ENCODE results near the gene GADL1.

GADL1 gene, protein sequence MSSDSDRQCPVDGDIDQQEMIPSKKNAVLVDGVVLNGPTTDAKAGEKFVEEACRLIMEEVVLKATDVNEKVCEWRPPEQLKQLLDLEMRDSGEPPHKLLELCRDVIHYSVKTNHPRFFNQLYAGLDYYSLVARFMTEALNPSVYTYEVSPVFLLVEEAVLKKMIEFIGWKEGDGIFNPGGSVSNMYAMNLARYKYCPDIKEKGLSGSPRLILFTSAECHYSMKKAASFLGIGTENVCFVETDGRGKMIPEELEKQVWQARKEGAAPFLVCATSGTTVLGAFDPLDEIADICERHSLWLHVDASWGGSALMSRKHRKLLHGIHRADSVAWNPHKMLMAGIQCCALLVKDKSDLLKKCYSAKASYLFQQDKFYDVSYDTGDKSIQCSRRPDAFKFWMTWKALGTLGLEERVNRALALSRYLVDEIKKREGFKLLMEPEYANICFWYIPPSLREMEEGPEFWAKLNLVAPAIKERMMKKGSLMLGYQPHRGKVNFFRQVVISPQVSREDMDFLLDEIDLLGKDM

DNA sequence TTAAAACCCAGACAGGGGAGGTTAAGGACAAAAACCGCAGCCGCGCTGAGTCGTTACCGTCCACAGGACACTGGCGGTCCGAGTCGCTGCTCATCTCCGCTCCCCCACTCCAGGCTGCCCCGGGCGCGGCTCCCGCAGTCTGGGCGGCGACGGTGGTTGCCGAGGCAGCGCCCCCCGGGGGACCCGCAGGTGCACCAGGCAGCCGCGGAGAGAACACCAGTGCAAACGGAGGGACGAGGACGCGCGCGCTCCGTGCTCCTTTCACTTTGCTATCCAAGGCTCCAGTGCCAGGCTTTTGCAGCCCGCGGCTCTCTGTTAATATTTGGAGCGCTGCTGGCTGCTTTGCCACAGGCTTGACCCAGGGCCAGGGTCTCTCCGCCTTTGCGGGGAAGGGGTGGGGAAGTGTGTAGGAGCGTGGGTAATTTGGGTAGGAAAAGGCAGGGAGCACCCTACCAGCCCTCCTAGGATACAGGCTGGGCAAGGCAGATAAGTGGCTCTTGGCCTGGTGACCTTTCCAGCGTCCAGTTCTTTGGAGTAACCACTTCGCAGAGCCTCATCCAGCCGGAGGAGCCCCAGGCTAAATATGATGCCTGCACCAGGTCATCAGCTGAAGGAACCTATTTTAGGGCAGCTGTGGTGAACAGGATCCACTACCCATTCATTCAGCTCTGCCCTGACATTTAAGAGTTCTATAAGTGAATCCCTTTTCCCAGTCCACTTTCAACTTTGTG, at the start of gene GADL1:
Gene GADL1 (minus strand): TSS at position 141 of the 731 bp plus-strand sequence. CDS start 47 bp downstream, at position 94.
- DNase-seq (ENCODE audit: low read depth): peak; percentile 39

DNA sequence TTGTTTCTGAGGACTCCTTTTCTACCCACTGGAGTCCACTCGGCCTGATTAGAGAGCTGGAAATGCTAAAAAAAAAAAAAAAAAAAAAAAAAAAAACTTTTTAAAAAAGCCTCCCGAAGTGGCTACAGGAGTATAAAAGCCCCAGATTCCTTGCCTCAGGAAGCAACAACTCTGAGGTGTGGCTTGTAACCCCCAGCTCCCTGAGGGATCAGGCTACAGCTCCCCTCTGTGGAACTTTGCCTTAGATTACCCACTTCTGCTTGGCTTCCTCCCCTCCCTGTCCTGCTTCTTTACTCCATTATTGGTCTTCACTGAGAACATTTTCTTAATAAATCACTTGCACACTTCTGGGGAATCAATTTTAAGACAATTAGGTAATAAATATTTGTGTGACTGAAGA, 49.7 kb upstream of the GADL1 start:
- no peak for DNase-seq (ENCODE audit: low read depth)

- DNase-seq (ENCODE audit: low read depth): peak; percentile 3
These were observed 48.7 kb upstream of the GADL1 start for GRCh38 chr3:30943206-30943605.

DNA sequence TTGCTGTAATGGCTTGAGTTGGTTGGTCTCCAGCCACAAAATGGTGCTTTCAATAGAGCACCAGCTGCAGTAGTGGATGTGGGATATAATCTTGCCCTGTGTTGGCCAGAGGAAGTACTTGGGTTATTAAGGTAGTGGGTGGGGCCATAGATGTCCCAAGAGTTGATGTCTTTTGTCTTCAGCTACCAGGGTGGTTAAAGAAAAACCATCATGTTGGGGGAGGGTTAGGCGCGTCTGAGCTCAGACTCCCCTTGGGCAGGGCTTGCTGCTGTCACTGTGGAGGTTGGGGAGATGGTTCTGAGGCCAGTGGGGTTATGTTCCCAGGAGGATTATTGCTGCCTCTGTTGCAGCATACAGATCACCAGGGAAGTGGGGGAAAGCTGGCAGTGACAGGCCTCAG, 46.9 kb upstream of the GADL1 start:
- no peak for DNase-seq (ENCODE audit: low read depth)

- no peak for DNase-seq (ENCODE audit: low read depth)
These were observed 46.3 kb upstream of the GADL1 start for GRCh38 chr3:30940740-30941139.

- peak; percentile 68 for DNase-seq (ENCODE audit: low read depth)
These were observed 39.7 kb upstream of the GADL1 start for GRCh38 chr3:30934208-30934550.

DNA sequence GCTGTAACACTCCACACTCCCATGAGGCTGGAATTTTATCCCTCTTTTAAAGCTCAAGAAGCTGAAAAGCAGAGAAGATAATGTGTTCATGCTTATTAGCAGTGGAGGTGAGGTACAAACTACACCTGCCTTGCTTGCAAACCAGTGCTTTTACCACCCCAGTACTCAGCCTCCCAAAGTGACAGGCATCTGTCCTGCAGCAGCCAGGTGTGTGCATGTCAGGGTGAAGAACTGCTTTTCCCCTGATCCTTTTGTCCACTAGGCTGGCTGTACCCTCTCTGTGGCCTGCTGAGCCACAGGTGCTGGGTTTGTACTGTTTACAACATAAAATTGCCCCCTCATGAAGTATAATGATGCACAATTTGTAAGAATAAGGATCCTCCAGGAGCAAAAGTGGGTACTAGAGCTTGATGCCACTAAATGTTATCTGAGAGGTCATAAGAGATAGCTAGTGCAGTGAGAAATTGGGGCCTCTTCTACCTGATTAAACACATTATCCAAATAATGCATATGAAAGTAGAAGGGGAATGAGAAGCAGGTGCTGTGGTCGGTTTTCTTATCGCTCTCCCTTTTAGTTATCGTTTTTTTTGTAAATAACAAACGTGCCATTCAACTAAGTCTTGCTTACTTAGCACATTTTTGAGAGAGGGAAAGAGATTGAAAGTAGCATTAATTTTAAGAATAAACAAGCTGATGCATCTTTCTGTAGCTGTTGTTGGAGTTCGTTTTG, 39.2 kb upstream of the GADL1 start:
- no peak for DNase-seq (ENCODE audit: low read depth)

DNA sequence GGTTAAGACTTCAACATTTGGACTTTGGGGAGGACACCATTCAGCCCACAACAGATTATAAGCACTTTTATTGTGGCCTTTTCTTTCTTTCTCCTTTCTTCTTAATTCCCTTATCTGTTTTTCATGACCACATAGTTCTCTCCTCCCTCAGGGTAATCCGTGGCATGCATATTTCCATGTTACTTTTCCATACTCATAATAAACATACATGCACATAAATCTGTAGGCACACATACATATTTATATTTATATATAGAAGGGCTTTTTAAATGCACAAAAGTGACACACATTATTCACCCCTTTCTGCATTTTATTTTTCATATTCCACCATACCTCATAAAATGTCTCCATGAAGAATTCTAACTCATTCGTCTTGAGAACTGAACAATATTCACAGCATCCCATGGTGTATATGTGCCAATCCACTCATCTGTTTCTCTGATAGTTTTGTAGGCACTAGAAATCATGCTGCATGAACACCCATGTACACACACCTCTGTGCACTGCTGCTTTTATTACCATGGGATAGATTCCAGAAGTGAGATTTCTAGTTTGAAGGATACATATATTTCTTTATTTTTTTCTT, 38.1 kb upstream of the GADL1 start:
- no peak for DNase-seq (ENCODE audit: low read depth)

GRCh38 chr3:30924763-30925162, 30.3 kb upstream of the GADL1 start:
- no peak for DNase-seq (ENCODE audit: low read depth)

GRCh38 chr3:30919564-30919963, 25.1 kb upstream of the GADL1 start:
- no peak for DNase-seq (ENCODE audit: low read depth)

- no peak for DNase-seq (ENCODE audit: low read depth)
These were observed 24.3 kb upstream of the GADL1 start for GRCh38 chr3:30918761-30919160.

DNA sequence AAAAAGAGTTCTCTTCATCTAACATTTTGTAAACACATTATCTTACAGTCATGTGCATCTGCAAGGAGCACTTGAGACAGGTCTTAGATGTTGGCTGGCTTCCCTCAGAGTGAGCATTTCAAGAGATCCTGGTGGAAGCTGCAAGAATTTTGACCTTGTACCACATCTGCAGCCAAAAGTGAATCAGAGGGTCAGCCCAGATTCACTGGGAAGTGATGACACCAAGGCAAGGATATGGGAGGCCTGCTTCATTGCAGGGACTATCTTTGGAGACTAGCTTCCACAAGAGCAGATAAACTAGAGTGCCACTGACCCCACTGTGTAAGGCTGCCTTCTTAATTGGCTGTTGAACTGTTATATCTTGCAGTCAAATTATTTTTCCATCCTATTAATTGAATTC, 21.3 kb upstream of the GADL1 start:
- DNase-seq (ENCODE audit: low read depth): no peak

- peak; percentile 9 for DNase-seq (ENCODE audit: low read depth)
These were observed 20.2 kb upstream of the GADL1 start for GRCh38 chr3:30914696-30915095.

DNA sequence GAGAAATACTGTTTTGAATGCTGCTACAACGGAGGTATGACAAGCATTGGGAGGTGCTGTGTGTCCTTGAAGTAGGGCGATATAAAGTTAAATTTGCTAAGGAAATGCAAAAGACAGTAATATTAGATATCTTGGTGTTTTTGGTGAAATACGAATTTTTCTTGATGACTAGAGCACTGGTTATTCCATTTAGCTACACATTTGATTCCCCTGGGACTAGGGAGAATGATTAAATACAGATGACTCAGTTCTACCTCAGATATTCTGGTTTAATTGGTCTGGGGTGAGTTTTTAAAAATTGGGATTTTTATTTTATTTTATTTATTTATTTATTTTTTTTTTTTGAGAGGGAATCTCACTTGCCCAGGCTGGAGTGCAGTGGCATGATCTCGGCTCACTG, 18.7 kb upstream of the GADL1 start:
- peak; percentile 17 for DNase-seq (ENCODE audit: low read depth)

DNA sequence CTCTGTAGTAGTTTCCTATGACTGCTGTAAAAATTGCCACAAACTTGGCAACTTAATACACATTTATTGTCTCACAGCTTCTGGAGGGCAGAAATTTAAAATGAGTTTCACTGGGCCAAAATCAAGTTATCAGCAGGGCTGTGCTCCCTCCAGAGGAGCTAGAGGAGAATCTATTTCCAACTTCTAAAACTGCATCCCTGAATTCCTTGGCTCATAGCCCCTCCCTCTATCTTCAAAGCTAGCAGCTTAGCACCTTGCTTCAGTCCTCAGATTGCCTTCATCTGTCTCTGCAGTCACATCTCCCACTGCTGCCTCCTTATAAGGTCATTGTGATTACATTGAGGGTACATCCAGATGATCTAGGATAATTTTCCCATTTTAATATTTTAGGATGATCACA, 17.8 kb upstream of the GADL1 start:
- no peak for DNase-seq (ENCODE audit: low read depth)

- no peak for DNase-seq (ENCODE audit: low read depth)
These were observed 14.1 kb upstream of the GADL1 start for GRCh38 chr3:30908456-30909037.

DNA sequence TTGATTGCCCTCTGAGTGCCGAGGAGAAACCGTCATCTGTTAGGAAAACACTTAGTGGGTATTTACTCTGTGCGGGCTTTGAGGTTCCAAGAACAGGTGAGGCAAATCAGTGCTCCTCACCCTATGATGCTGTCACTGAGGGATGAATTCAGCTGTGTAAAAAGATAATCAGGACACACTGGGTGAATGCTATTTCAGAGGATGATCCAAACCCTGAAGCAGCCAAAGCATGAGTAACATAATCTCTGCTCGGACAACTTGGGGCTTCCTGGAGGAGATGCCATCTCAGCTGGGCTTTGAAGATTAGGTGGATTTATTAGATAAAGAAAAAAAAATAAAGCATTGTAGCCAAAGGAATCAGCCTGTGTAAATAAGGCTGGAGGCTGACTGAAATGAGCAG, 10.5 kb upstream of the GADL1 start:
- no peak for DNase-seq (ENCODE audit: low read depth)

DNA sequence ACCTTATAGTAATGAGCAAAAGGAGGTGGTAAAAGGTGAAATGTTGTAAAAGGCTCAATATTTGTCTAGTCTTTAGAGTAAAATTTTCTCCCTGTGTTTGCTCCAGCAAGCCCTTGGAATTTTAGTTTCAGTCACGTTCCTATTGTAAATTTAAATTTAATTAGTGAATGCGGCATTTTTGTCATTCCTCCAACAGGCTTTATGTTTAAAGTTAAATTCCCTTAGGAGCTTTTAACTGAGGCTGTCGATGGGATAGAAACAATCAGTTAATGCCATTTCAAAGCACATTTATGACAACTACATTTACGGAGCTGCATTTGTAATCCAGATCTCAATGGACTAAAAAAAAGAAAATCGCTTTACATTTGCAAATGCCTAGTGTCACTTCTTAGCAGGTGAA, 868 bp upstream of the GADL1 start:
- no peak for DNase-seq (ENCODE audit: low read depth)

DNA sequence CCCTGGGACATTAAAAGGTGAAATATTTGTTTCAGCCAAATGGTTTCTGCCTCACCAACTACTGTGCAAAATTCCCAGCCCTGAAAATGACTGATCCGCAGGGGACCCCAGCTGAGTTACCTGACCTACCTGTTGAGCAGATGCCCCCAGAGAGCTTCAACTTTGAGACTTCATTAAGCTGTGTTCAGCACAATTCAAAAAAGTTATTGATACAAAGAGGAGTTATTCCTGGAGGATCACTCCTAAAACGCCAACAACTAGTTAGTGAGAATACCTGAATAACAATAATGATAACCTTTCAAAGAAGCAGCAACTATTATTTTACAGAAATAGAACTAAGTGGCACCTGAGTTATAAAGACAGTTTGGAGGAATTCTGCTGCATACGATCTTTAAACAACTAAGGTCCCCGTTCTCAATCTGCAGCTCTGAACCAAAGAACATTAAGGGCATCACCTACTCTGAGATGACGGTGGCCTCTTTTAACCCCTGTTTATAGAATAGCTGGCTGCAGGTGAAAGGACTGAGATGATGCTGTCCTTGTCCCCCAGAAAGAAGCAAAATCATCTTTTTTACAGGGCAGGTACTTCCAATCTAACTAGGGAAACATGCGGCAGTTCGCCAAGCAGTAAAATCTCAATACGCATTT, 659 bp downstream of the GADL1 start:
- DNase-seq (ENCODE audit: low read depth): no peak

- DNase-seq (ENCODE audit: low read depth): no peak
These were observed 3.6 kb downstream of the GADL1 start for GRCh38 chr3:30890907-30891306.

DNA sequence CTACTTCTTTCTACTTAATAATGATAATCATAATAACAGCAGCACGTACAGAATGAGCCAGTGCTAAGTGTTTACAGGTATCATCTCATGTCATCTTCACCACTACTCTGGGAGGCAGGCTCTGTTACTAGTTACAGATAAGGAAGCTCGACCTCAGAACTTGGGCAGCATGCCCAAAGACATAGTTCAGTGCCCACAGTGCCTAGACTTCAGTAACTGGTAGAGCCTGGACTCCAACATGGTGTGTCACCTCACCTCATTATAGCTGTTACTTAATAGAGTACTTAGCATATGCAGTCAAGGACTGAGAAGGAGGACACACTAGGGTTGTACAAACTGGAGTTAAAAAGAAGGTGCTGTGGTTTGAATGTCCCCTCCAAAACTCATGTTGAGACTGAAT, 7.6 kb downstream of the GADL1 start:
- no peak for DNase-seq (ENCODE audit: low read depth)
